MM.1S (cell line): ENCODE data around the gene GSTM2.
"Not testable (repeated sequence)": the region's sequence is repeated elsewhere in the genome, so short reads cannot be mapped to it uniquely, and the experiment has no call there.

Experiments
- DNase-seq: peaks from one replicate; pipeline ENCODE4 v3.0.0-alpha.2; 2015
- H2AFZ ChIP-seq: fragments of 300-600 bp; sonication (generic); 2 replicates; pipeline ENCODE4 v1.6.0; 2016; ENCODE audit warnings: antibody characterized with exemption, low read length
- H3F3A ChIP-seq: fragments of 300-600 bp; sonication (generic); 2 replicates; pipeline ENCODE4 v1.6.1; 2016; ENCODE audit warnings: mild to moderate bottlenecking, antibody characterized with exemption, low read length, moderate library complexity, mixed read lengths; ENCODE audit not compliant: insufficient read depth
- H3K27ac ChIP-seq: fragments of 300-600 bp; sonication (generic); 2 replicates; pipeline ENCODE4 v1.5.1; 2016; ENCODE audit warnings: mild to moderate bottlenecking, low read length
- H3K27me3 ChIP-seq: fragments of 300-600 bp; sonication (generic); replicated peaks from 2 replicates; pipeline ENCODE4 v1.6.0; 2016; ENCODE audit warnings: low read length; ENCODE audit not compliant: insufficient read depth
- H3K36me3 ChIP-seq: fragments of 300-600 bp; sonication (generic); replicated peaks from 2 replicates; pipeline ENCODE4 v1.6.1; 2016; ENCODE audit warnings: mild to moderate bottlenecking, low read length, mixed read lengths; ENCODE audit not compliant: insufficient read depth
- H3K4me1 ChIP-seq: fragments of 300-600 bp; sonication (generic); 2 replicates; pipeline ENCODE4 v1.6.1; 2016; ENCODE audit warnings: low read length, mixed read lengths
- H3K4me2 ChIP-seq: fragments of 300-600 bp; sonication (generic); 2 replicates; pipeline ENCODE4 v1.6.0; 2016; ENCODE audit warnings: low read depth, low read length
- H3K4me3 ChIP-seq: fragments of 300-600 bp; sonication (generic); 2 replicates; pipeline ENCODE4 v1.5.1; 2016; ENCODE audit warnings: low read length, mixed read lengths
- H3K79me2 ChIP-seq: fragments of 300-600 bp; sonication (generic); 2 replicates; pipeline ENCODE4 v1.6.1; 2016; ENCODE audit warnings: mixed run types, low read length, mixed read lengths
- H3K9ac ChIP-seq: fragments of 300-600 bp; sonication (generic); 2 replicates; pipeline ENCODE4 v1.6.1; 2016; ENCODE audit warnings: low read length, mixed read lengths
- H3K9me2 ChIP-seq: fragments of 300-600 bp; sonication (generic); replicated peaks from 2 replicates; pipeline ENCODE4 v1.6.1; 2016; ENCODE audit warnings: mild to moderate bottlenecking, low read length, mixed read lengths; ENCODE audit not compliant: insufficient read depth
- H3K9me3 ChIP-seq: fragments of 300-600 bp; sonication (generic); replicated peaks from 2 replicates; pipeline ENCODE4 v1.6.1; 2016; ENCODE audit warnings: mild to moderate bottlenecking, low read length, mixed read lengths; ENCODE audit not compliant: insufficient read depth
- H4K20me1 ChIP-seq: fragments of 300-600 bp; sonication (generic); 2 replicates; pipeline ENCODE4 v1.6.1; 2016; ENCODE audit warnings: mild to moderate bottlenecking, low read length, moderate library complexity, mixed read lengths; ENCODE audit not compliant: insufficient read depth
- EZH2 ChIP-seq: fragments of 300-600 bp; sonication (generic); optimal IDR thresholded peaks from 2 replicates; pipeline ENCODE3; 2017; ENCODE audit warnings: low read depth, mild to moderate bottlenecking, antibody characterized with exemption, low read length, mixed read lengths
- EZH2phosphoT487 ChIP-seq: fragments of 300-600 bp; sonication (generic); IDR thresholded peaks from 2 replicates; pipeline ENCODE4 v1.6.1; 2018; ENCODE audit warnings: antibody characterized with exemption, low read length
- TF ChIP-seq, protein P1 (sequence below): fragments of 300-600 bp; sonication (generic); IDR thresholded peaks from 2 replicates; pipeline ENCODE4 v1.5.1; 2016; ENCODE audit warnings: antibody characterized with exemption, low read length, mixed read lengths

Gene GSTM2

DNA sequence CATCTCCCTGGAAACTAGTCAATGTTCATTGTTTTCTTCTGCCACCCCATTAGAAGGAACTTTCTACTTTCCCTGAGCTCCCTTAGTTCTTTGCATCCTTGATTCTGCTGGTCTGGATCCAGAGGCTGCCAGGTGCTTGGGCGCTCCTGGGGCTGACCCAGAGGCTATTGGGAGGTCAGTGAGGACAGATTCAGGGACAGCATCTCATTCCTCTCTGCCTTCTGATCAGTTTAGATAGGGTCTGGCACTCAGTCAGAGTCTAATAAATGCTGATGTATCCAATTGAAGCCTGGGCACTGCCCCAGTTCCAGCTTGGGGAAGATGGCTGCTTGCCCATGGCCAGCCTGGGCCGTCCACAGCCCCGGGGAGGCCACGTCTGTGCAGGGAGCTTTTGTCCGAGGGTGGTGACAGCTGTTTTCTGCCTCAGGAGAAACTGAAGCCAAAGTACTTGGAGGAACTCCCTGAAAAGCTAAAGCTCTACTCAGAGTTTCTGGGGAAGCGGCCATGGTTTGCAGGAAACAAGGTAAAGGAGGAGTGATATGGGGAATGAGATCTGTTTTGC is 22.1 kb downstream of the GSTM2 start:
- DNase-seq: no peak
- TF ChIP-seq, protein P1, sequence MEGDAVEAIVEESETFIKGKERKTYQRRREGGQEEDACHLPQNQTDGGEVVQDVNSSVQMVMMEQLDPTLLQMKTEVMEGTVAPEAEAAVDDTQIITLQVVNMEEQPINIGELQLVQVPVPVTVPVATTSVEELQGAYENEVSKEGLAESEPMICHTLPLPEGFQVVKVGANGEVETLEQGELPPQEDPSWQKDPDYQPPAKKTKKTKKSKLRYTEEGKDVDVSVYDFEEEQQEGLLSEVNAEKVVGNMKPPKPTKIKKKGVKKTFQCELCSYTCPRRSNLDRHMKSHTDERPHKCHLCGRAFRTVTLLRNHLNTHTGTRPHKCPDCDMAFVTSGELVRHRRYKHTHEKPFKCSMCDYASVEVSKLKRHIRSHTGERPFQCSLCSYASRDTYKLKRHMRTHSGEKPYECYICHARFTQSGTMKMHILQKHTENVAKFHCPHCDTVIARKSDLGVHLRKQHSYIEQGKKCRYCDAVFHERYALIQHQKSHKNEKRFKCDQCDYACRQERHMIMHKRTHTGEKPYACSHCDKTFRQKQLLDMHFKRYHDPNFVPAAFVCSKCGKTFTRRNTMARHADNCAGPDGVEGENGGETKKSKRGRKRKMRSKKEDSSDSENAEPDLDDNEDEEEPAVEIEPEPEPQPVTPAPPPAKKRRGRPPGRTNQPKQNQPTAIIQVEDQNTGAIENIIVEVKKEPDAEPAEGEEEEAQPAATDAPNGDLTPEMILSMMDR: no peak
- TF ChIP-seq EZH2: no peak
- H3K36me3 ChIP-seq: no peaks in the 10 kb centered on the region
- H4K20me1 ChIP-seq: no peaks in the 10 kb centered on the region
- H3K4me3 ChIP-seq: no peak overlapping the region
- no peaks in the 10 kb centered on the region for H3K27me3 ChIP-seq
- H3K9ac ChIP-seq: no peak overlapping the region
- no peaks in the 10 kb centered on the region for H3K9me2 ChIP-seq
- H3K79me2 ChIP-seq: no peaks in the 10 kb centered on the region
- no peak overlapping the region for H2AFZ ChIP-seq
- H3F3A ChIP-seq: no peaks in the 10 kb centered on the region
- no peak overlapping the region for H3K4me2 ChIP-seq
- H3K9me3 ChIP-seq: no peaks in the 10 kb centered on the region
- no peak overlapping the region for H3K27ac ChIP-seq
- no peaks in the 10 kb centered on the region for H3K4me1 ChIP-seq

DNA sequence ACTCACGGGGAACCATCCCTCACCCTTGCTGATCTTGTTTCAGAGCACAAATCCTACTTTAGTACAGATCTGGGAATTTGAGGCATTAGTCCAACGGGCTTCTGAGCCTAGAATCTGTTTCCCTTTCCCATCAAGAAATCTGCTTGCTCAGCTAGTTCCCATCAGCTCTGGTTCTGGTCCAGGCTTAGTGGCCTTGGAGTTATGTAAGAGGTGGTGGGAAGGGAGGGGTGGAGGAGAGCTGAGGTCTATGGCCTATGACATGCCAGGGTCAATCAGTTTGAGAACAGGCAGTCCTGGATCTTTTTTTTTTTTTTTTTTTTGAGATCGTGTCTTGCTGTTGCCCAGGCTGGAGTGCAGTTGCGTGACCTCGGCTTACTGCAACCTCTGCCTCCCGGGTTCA is 23.9 kb downstream of the GSTM2 start:
- no peaks in the 10 kb centered on the region for H3K79me2 ChIP-seq
- no peak overlapping the region for H2AFZ ChIP-seq
- H3K27ac ChIP-seq: no peak overlapping the region
- no peaks in the 10 kb centered on the region for H4K20me1 ChIP-seq
- no peaks in the 10 kb centered on the region for H3K4me1 ChIP-seq
- H3K9me2 ChIP-seq: no peaks in the 10 kb centered on the region
- H3K4me2 ChIP-seq: no peak overlapping the region
- DNase-seq: no peak
- no peaks in the 10 kb centered on the region for H3K9me3 ChIP-seq
- no peaks in the 10 kb centered on the region for H3K36me3 ChIP-seq
- H3F3A ChIP-seq: no peaks in the 10 kb centered on the region
- no peak overlapping the region for H3K9ac ChIP-seq
- H3K4me3 ChIP-seq: no peak overlapping the region
- TF ChIP-seq EZH2phosphoT487 (no peak), EZH2 (no peak)
- TF ChIP-seq, protein P1: no peak
- no peaks in the 10 kb centered on the region for H3K27me3 ChIP-seq

DNA sequence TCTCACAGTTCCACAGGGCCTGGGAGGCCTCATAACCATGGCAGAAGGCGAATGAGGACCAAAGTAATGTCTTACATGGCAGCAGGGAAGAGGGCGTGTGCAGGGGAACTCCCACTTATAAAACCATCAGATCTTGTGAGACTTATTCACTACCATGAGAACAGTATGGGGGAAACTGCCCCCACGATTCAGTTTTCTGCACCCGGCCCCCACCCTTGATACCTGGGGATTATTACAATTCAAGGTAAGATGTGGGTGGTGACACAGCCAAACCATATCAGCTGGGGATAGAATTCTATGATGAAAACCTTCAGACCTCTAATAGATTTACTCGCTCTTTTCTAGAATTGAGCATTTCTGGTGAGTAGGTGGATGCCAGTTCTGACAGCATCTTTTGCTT is 26.5 kb downstream of the GSTM2 start:
- H3K9me3 ChIP-seq, H3K79me2 ChIP-seq, H3F3A ChIP-seq, H3K4me2 ChIP-seq, H2AFZ ChIP-seq, H4K20me1 ChIP-seq, DNase-seq, H3K36me3 ChIP-seq, H3K9ac ChIP-seq, H3K9me2 ChIP-seq, H3K4me1 ChIP-seq, H3K27me3 ChIP-seq, H3K27ac ChIP-seq, H3K4me3 ChIP-seq: not testable (repeated sequence)

DNA sequence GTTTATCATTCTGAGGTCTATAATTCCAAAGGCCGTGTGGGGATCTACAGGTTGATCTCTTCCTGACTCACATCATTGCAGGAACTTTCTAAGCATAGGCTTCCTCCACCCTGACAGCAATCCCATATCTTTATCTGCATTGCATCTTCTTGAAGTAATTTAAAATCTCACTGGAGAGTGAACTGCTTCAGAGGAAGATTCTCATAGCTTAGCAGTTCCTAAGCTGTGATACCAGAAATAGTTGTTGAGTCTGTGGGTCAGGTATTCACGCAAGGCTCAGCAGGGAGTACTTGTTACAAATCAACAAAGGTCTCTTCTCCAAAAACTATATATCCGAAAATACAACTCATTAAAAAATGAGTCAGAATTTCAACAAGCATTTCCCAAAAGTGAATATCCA is 27.3 kb downstream of the GSTM2 start:
- H3K27me3 ChIP-seq, H3K79me2 ChIP-seq, H3K4me2 ChIP-seq, H3K36me3 ChIP-seq, H4K20me1 ChIP-seq, DNase-seq, H2AFZ ChIP-seq, H3K9me3 ChIP-seq, H3K9ac ChIP-seq, H3K4me3 ChIP-seq, H3K4me1 ChIP-seq, H3K27ac ChIP-seq, H3F3A ChIP-seq, H3K9me2 ChIP-seq: not testable (repeated sequence)
